Loucy (cell line): ENCODE results near the gene RAB30.

Experiments used
- H2AFZ ChIP-seq: fragments of 200-600 bp; sonication (generic); 2 replicates; pipeline ENCODE4 v1.6.0; 2016; ENCODE audit warnings: antibody characterized with exemption, mild to moderate bottlenecking, low read length, moderate library complexity
- H3F3A ChIP-seq: fragments of 200-600 bp; 2 replicates; pipeline ENCODE4 v1.6.0; 2016; ENCODE audit warnings: antibody characterized with exemption, low read depth, mild to moderate bottlenecking
- H3K27me3 ChIP-seq: fragments of 200-600 bp; sonication (generic); 2 replicates; pipeline ENCODE4 v1.6.1; 2014; ENCODE audit warnings: low read length, mild to moderate bottlenecking; ENCODE audit not compliant: insufficient read depth, poor library complexity, severe bottlenecking
- H3K36me3 ChIP-seq: fragments of 200-600 bp; sonication (generic); 2 replicates; pipeline ENCODE4 v1.6.1; 2016; ENCODE audit warnings: low read length; ENCODE audit not compliant: insufficient read depth
- H3K4me1 ChIP-seq: fragments of 200-600 bp; sonication (generic); 2 replicates; pipeline ENCODE4 v1.5.1; 2014; ENCODE audit warnings: low read length, mild to moderate bottlenecking; ENCODE audit not compliant: insufficient read depth, poor library complexity, severe bottlenecking
- H3K4me2 ChIP-seq: fragments of 200-600 bp; sonication (generic); 2 replicates; pipeline ENCODE4 v1.6.0; 2014; ENCODE audit warnings: antibody characterized with exemption, low read length, low read depth, mild to moderate bottlenecking; ENCODE audit not compliant: poor library complexity, severe bottlenecking
- H3K4me3 ChIP-seq: fragments of 200-600 bp; sonication (generic); 2 replicates; pipeline ENCODE4 v1.5.1; 2014; ENCODE audit warnings: low read length, mild to moderate bottlenecking, mixed read lengths; ENCODE audit not compliant: poor library complexity, severe bottlenecking
- H3K79me2 ChIP-seq: fragments of 200-600 bp; sonication (generic); 2 replicates; pipeline ENCODE4 v1.6.1; 2014; ENCODE audit warnings: low read length; ENCODE audit not compliant: insufficient read depth
- H3K9ac ChIP-seq: fragments of 200-600 bp; sonication (generic); 2 replicates; pipeline ENCODE4 v1.6.0; 2014; ENCODE audit warnings: mild to moderate bottlenecking, low read depth, low read length, moderate library complexity; ENCODE audit not compliant: poor library complexity, severe bottlenecking
- H3K9me2 ChIP-seq: fragments of 200-600 bp; sonication (generic); replicated peaks from 2 replicates; pipeline ENCODE4 v1.6.1; 2016; ENCODE audit warnings: low read depth, low read length, mixed read lengths
- H3K9me3 ChIP-seq: fragments of 200-600 bp; sonication (generic); 2 replicates; pipeline ENCODE4 v1.6.1; 2014; ENCODE audit warnings: mild to moderate bottlenecking, antibody characterized with exemption, low read length, low read depth; ENCODE audit not compliant: insufficient read depth
- H4K20me1 ChIP-seq: fragments of 200-600 bp; sonication (generic); 2 replicates; pipeline ENCODE4 v1.6.0; 2014; ENCODE audit warnings: antibody characterized with exemption, low read length, mild to moderate bottlenecking; ENCODE audit not compliant: insufficient read depth, poor library complexity, severe bottlenecking
- CTCF ChIP-seq: fragments of 200-600 bp; sonication (generic); conservative IDR thresholded peaks from 2 replicates; pipeline ENCODE4 v1.5.1; 2014; ENCODE audit warnings: mild to moderate bottlenecking, antibody characterized with exemption, low read length
- EZH2phosphoT487 ChIP-seq: fragments of 200-600 bp; IDR thresholded peaks from 2 replicates; pipeline ENCODE4 v1.6.1; 2018; ENCODE audit warnings: antibody characterized with exemption, mild to moderate bottlenecking, moderate library complexity, borderline replicate concordance

The RAB30 gene

GRCh38 chr11:83070044-83070701 lies 1.5 kb downstream of the RAB30 start:
- Histone ChIP-seq H4K20me1 (peaks cover 17% of the 10 kb centered on the region), H3F3A (no peaks in the 10 kb centered on the region), H2AFZ (peak overlapping the region; percentile 83), H3K4me3 (peak overlapping the region; percentile 88), H3K79me2 (peaks cover 32% of the 10 kb centered on the region), H3K9me2 (no peaks in the 10 kb centered on the region), H3K27me3 (no peaks in the 10 kb centered on the region), H3K36me3 (no peaks in the 10 kb centered on the region), H3K9me3 (no peaks in the 10 kb centered on the region), H3K4me2 (peak overlapping the region; percentile 96), H3K9ac (peak overlapping the region; percentile 68), H3K4me1 (peaks cover 31% of the 10 kb centered on the region)
- no peak for TF ChIP-seq EZH2phosphoT487
- no peak for TF ChIP-seq CTCF

- Histone ChIP-seq H3K9ac (peak overlapping the region; percentile 68), H3K9me2 (no peaks in the 10 kb centered on the region), H3K4me2 (peak overlapping the region; percentile 96), H3F3A (no peaks in the 10 kb centered on the region), H3K36me3 (no peaks in the 10 kb centered on the region), H2AFZ (peak overlapping the region; percentile 74), H3K9me3 (no peaks in the 10 kb centered on the region), H4K20me1 (peaks cover 17% of the 10 kb centered on the region), H3K4me1 (peaks cover 31% of the 10 kb centered on the region), H3K27me3 (no peaks in the 10 kb centered on the region), H3K4me3 (peak overlapping the region; percentile 88), H3K79me2 (peaks cover 26% of the 10 kb centered on the region)
- no peak for TF ChIP-seq EZH2phosphoT487
- TF ChIP-seq CTCF, result no peak
Measured at GRCh38 chr11:83069441-83070043, 2.2 kb downstream of the RAB30 start.

- no peak overlapping the region for H2AFZ ChIP-seq
- H3K4me1 ChIP-seq, result peaks cover 32% of the 10 kb centered on the region
- H3K9me2 ChIP-seq, result no peaks in the 10 kb centered on the region
- no peaks in the 10 kb centered on the region for H3K27me3 ChIP-seq
- peaks cover 10% of the 10 kb centered on the region for H4K20me1 ChIP-seq
- TF ChIP-seq CTCF, result no peak
- no peak for TF ChIP-seq EZH2phosphoT487
- H3F3A ChIP-seq, result no peaks in the 10 kb centered on the region
- H3K9ac ChIP-seq, result no peak overlapping the region
- H3K4me2 ChIP-seq, result peak overlapping the region; percentile 96
- H3K4me3 ChIP-seq, result no peak overlapping the region
- H3K36me3 ChIP-seq, result no peaks in the 10 kb centered on the region
- H3K9me3 ChIP-seq, result no peaks in the 10 kb centered on the region
- peaks cover 17% of the 10 kb centered on the region for H3K79me2 ChIP-seq
Measured at GRCh38 chr11:83068568-83068967, 3.1 kb downstream of the RAB30 start.
